Islet of Langerhans (tissue), 1 donor: ENCODE data around the gene ZNF407.
"Not testable (repeated sequence)": the region's sequence is repeated elsewhere in the genome, so short reads cannot be mapped to it uniquely, and the experiment has no call there.

ENCODE experiments used
- FAIRE-seq: peaks from one replicate; lab custom pipeline; 2011; peaks lifted over from hg19 to GRCh38; lab: Jason Lieb, UNC

ZNF407 gene

DNA sequence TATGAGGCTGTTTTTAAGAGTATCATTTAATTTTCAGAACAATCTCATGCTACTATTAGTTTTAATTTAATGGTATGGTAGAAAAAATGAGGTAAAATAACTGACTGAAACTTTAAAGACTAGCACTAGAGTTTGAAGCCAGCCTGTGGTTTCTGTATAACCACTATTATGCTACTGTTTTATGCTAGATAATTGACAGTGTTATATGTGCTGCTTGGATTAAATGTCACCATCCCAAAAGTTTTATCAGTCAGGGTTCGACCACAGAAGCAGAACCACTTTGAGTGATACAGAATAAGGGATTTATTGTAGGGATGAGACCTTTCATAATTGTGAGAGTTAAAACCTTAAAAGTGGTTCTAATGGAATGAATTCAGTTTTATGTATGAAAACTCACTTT lies 339.6 kb downstream of the ZNF407 start:
- FAIRE-seq, result no peak

DNA sequence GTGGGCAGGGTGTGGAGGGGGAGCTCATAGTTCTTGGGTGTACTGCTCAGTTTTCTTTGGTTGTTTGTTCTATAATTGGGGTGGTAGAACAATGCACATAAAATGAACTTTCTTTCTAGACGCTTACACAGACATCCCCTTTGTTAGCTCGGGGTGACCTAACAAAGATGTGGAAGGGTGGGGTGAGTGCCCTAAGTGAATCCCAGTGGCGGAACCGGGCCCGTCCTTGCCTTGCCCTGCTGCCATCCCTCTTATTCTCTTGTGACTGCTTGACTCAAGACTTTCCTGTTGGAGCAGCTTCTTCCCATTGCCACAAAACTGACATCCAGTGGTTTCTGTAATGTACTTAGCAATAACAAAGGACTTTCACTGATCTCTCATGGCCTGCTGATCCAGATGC lies 343.2 kb downstream of the ZNF407 start:
- FAIRE-seq, result no peak

DNA sequence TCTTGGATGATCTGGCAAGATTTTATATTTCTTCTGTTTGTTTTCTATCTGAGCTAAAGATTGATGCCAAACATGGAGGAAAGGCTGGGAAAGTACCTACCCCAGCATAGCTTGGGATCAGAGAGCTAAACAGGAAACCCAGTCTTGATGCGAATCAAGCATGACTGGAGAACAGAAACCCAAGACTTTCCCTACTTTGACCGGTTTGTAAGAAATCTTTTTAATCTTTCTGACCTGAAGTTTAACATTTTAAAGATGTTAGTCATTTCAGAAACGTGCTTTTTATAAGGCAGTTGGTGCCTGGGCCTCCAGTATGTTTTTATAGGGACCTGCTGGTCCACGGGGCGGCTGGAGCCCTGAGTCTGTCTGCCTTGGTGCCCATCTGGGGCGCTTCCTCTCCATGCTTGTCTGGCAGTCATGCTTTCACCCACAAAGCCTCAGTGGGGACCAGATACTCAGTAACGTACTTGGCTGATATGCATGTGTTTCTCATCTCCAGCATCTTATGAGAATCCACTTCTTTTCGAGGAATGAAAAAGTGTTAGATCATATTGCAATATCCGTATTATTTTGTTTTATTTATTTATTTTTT lies 344.7 kb downstream of the ZNF407 start:
- no peak for FAIRE-seq

DNA sequence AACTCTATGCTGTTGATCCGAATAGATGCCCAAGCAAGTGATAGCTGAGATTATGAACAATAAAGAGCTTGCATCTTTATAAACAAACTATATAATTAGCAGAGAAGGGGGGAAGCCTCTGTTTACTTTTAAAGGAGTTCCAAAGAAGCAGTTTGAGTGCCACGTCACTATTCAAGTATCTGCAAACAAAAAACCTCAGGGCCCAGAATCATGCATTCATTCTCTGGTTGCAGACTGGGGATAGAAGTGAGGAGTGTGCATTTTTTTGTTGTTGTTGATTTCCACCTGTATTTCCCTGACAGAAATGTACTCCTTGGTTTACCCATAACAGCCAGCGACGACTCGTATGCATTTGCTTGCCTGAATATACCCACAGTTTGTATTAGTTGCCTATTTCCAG lies 347.0 kb downstream of the ZNF407 start:
- no peak for FAIRE-seq

DNA sequence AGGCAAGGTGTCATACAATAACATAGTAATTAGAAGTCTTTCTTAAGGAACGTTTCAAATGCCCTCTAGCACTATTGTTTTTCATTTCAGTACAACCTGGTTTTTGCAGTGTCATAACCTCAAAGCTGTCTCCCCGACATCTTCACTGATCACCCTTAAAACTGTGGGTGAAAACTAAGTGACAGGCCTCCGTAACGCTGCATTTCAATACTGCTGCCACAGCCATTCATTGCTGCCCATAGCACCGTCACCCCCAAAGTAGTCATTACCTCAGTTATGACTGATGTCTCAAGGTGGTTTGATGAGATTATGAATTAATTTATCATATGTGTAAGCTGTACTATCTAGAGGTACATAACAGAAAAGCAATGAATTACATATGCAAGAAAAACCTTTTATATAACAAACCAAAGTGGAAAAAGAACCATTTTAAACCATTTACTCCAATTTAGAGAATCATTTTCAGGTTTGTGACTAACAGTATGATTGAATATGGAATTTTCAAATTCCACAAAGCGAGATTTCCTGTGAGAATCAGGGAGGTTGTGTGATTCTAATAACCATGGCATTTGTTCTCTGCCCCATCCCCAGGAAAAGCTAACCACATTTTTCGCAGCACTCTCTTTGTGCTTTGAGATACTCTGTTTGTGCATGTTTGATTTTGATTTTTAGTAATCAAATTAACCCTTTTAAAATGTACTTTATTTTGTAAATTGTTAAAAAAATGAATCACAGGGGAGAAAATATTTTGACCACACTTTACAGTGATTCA lies 348.3 kb downstream of the ZNF407 start:
- no peak for FAIRE-seq

DNA sequence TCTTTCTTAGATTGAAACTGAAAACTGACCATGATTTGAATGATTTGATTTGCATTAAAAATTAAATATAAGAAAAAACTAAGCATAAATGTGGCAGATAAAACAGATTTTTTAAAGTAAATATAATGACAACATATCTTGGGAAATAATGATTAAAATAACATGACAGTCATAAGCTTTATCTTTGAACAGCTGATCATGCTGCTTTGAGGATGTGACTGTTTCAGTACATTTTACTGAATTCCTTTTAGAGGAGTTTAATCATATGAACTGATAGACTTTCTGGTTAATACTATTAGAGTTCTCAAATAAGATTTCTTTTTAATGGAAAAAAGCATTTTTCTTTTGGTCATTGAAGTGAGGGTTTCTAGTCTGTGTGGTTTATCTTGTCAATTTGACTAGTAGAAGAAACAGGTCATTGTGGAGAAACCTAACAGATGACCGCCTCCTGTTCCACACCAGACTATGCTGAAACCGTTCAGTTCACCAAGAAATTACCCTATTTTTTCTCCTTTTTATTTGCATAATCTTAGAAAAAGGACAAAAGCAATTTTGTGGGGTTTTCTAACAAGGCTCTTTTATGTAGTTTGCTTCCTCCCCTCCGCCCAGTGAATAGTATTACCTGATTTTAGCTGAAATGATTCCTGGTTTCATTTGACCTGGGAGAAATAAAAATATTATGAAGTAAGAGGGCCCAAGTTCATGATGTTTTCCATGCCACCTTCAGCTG lies 349.1 kb downstream of the ZNF407 start:
- no peak for FAIRE-seq

DNA sequence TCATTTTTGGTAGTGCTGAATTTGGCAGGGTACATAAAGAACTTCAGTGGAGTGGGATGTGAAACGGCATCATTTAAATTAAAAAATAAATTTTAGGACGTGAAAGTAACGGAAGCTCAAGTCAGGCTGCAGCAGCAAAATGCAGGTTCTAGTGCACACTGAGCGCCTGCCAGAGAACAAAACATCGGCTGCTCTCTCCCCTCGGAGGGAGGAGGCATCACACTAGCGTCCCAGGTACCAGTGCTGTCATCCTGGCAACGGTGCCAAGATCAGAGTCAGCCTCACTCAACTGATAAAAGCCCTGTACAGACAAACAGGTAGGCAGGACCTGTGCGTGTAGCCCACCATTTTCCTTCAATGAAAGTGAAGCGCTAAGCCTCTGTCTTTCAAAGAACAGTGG lies 349.7 kb downstream of the ZNF407 start:
- no peak for FAIRE-seq

DNA sequence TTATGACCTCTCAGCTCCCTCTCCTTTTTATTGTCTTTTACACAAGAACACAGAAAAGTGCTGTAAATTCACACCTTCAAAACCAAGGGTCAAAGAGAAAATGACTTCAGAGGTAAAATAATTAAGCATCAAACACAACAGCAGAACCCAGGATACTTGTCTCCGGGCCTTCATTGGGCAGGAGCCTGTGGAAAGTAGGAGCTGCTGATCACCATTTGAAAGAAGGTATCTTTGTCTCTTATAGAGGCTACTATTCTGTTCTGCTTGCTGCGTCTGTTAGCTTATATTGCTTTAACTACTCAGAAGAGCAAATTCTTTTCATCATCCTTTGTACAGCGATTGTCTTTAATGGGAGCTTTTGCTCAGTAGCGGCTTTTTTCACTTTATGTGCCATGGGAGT lies 350.2 kb downstream of the ZNF407 start:
- no peak for FAIRE-seq

DNA sequence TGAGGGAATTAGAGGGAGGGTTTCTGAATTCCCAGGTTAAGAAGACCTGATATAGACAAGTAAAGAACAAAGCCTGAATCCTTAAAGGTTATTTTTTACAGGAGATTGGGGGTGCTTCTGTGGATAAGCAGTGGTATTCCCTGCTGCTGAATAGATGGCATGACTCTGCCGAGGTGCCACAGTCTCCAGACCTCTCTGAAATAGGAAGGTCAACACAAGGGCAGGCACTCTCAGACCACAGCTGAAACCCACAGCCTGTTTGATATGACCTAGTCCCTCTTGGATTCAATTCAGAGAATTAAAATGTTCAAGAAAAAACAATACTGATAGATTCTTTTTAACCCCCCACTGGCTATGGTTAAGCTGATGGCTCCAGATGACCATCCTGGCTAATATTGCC lies 351.9 kb downstream of the ZNF407 start:
- FAIRE-seq, result no peak

DNA sequence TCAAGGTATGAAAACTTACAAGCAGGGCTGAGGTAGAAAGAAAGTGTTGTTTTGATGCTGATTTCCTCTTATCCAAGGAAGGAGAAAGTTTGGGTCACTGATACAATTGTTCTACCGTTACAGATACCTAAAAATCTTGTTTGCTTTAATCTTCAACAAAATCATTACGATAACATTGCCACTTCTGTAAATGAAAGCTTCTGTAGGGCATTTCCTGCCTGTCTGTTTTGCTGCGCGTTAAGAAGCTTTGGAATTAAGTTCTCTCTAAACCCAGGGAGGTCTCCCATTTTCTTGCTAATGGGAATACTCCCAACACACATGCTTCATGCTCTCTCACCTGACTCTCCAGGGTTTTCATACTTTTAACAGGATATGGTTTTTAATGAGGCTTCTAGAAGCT lies 352.8 kb downstream of the ZNF407 start:
- FAIRE-seq, result no peak

DNA sequence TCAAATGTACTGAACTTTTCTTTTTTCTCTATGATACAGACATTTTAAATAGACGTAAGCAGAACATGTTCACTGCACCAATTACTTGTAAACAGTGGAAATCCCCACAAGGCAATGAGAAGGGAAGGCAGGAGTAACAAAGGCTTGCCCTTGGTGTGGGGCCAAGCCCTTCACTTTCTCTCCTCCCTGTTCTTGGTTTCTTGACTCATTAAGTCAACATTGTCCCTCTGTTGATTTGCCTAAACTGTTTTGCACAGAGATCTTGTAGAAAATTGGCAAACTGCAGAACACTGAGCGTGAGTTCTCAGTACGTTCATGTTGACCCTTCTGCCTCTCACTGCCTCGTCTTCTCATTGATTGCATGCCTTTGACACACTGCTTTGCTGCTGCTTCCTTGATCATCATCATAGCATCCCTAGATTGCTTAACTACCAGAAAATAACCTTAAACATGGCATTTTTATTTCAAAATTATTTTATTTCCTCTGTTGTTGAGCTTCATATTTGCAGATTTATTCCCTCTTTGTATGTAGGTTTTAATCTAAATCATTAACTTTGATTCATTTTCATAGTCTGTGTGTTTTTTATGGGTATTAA lies 353.6 kb downstream of the ZNF407 start:
- FAIRE-seq, result peak; percentile 97

DNA sequence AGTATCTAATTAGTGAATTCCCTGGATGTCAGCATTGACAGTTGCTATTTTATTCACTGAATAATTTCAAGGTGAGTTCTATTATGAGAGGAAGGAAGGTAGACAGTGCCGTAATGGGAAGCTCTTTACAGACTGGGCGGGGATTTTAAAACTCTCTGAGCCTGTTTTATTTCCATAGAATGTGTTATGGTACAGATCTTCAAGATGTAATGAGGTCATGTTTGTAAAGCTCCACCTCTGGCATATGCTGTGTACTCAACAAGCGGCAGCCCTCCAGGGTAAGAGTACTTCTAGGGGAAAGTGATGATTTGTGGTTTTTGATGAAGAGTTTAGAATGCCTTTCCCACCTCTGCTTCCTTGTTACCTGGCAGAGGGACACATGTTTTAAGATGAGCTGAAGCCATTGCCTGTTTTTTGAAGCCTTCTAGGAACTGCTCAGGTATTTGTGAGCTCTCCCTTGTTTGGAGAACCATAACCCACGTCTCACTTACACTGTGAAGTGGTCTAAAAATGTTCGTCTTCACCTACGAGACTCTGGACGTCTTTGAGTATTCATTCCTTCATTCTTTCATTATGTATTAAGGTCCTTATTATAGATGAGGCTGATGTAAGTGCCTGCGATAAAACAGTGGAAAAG lies 360.0 kb downstream of the ZNF407 start:
- FAIRE-seq, result no peak

DNA sequence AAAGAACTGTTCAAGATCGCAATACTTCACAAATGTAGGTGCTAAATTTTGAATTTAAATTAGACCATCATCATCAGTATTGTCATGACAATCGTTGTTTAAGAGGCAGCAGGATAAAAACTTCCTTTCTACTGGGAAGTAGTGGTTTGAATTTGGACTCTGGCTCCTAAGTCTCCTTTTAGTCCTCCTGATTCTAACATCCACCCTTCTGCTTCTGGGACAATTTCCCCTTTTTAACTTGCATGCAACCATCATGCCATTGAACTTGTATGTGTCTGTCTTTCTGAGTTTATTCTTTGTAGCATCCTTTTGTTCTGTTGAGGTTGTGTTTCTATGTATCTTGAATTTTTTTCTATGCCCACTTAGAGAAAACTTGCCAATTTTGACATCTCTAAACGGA lies 361.5 kb downstream of the ZNF407 start:
- no peak for FAIRE-seq

DNA sequence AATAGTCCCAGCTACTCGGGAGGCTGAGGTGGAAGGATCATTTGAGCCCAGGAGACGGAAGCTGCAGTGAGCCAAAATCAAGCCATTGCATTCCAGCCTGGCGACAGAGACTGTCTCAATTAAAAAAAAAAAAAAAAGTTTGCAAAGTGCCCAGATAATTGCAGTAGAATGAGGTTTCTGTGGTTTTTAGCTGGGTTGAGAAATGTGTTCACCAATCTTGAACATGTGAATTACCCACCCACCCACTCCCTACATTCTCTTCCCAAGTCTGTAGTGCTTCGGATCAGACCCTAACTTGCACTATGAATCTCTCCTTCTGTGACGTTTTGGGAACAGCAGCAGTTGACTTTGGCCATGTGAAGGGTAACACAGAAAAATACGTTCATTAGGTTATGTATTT lies 363.9 kb downstream of the ZNF407 start:
- no peak for FAIRE-seq

DNA sequence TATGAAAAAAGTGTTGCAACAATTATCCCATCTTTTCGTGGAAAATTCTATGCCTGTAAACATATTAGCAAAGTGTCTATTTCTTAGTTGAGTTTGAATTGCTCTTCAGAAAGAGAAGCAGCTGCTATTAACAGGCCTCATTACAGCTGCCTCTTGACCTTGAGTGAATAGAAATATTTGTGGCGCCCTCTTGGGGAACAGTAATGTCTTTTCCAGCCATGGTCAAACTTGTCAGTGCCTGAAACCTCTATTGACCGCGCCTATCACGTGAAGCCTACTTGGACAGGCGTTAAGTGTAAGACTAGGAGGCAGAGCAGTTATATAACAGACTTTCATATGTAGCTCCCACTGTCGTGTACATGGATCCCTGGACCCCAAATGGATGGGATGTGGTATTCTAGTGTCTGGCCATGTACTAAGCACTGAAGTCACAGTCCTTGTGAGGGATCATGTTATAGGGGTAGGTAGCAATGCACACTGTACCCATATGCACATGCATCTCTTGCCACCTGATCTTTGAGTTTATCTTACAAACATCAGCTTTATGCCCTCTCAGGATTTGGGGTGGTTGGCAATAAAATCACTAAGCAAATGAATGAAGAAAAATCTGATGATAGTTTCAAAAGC lies 366.3 kb downstream of the ZNF407 start:
- FAIRE-seq, result no peak

DNA sequence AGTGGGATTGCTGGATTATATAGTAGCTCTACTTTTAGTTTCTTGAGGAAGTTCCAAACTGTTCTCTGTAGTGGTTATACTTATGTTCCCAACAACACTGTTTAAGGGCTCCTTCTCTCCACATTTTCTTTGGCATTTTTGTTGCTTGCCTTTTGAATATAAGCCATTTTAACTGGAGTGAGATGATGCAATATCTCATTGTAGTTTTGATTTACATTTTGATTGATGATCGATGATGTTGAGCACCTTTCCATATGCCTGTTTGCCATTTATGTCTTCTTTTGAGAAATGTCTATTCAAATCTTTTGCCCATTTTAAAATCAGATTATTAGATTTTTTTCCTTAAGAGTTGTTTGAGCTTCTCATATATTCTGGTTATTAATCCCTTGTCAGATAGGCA lies 368.0 kb downstream of the ZNF407 start:
- FAIRE-seq, result no peak

DNA sequence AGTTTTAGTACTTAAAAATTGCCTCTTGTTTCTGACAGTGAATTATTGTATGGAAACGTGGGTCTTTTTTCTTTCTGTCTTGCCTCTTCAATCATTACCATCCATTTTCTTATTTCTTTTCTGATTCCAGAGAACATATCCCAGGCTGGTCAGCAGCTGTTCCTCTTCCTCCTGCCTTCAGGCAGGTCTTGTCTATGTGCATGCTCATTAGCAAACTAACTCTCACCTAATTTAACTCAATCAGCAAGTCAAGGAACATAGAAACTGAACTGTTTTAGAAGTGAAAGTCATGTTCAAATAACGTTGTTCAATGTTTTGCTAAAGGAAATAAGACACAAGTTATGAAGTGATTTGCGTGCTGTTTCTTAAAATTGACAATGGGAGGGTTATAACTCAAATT lies 369.8 kb downstream of the ZNF407 start:
- FAIRE-seq, result no peak

DNA sequence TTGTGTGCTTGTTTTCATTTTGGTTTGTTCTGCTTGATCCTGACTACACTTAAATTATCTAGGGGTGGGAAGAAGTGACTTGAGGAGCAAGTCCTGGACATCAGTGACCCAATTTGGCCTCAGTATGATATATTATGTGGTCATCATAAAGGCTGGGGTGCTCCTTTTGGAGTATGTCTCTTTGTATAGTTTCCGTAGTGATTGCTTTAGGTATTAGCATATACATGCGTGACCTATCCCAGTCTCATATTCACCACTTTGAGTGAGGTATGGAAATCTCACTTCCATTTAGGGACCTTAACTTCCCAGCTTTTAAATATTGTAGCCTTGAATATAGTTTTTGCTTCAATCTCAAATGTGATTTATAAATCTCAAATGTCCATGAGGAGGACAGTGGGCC lies 370.3 kb downstream of the ZNF407 start:
- FAIRE-seq, result no peak

DNA sequence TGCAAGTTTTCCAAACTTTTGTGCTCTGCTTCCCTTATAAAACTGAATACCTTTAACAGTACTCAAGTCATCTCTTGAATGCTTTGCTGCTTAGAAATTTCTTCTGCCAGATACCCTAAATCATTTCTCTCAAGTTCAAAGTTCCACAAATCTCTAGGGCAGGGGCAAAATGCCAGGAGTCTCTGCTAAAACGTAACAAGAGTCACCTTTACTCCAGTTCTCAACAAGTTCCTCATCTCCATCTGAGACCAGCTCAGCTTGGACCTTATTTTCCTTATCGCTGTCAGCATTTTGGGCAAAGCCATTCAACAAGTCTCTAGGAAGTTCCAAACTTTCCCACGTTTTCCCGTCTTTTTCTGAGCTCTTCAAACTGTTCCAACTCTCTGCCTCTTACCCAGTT lies 373.7 kb downstream of the ZNF407 start:
- not testable (repeated sequence) for FAIRE-seq

DNA sequence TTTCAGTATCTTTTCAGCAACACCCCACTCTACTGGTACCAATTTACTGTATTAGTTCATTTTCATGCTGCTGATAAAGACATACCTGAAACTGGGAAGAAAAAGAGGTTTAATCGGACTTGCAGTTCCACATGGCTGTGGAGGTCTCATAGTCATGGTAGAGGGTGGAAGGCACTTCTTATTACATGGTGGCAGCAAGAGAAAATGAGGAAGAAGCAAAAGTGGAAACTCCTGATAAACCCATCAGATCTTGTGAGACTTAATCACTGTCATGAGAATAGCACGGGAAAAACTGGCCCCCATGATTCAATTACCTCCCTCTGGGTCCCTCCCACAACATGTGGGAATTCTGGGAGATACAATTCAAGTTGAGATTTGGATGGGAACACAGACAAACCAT lies 374.1 kb downstream of the ZNF407 start:
- not testable (repeated sequence) for FAIRE-seq

DNA sequence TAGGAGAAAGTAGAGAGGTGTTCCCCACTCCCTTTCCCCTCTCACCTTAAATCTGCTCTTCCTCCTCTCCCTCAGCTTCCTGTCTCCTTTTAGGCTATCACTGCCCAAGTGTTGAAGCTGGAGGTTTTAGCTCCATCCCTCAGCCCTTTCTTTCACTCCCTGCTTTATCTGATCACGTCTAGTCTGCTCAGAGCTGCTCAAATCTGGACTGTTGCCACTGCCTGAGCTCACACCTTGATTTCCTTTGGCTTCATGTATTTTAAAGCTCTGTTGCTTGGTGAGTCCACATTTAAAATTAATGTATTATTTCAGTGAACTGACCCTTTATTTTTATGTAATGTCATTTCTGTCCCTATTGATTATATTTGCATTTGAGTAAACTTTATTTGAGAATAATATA lies 374.7 kb downstream of the ZNF407 start:
- FAIRE-seq, result no peak

DNA sequence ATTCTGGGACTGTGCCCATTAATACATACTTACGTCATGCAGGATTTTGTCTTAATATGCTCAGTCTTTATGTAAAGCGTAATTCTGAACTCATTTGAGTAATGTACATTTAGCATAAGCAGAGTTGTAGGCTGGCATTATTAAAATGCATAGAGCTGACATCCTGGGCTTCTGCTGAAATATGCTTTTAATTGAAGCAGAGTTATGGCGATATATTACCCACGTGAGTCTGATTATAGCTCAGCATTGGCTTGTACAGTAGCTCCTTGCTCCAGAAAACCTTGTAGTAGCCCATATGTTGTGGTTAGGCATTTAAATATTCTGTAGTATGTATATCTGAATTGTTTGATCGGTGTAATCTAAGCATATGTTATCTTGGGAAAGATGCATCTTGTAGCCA lies 377.3 kb downstream of the ZNF407 start:
- FAIRE-seq, result no peak
